Endothelial cell of umbilical vein (primary cell): Measurements from ENCODE around the gene CCR2. TPM values are rescaled to one million over a fixed set of nuclear protein-coding genes. Genes with fewer than 3 reads are reported as not detected.

Experiments
- BruUV-seq: library from RNA; stranded (reverse); fragments of 400-500 nt; replicated peaks from 2 replicates; lab custom pipeline; 2021; lab: Mats Ljungman, UMichigan
- CTCF ChIA-PET: fragments of 300-600, 350-600 bp; sonication (Branson Sonifier 250); formaldehyde crosslinking; loops from one replicate; lab custom pipeline; 2021; ENCODE audit warnings: antibody characterized with exemption, inconsistent platforms; lab: Charles Lee
- POLR2A ChIA-PET: fragments of 300-600, 350-600 bp; sonication (Branson Sonifier 250); formaldehyde crosslinking; loops from one replicate; lab custom pipeline; 2021; ENCODE audit warnings: antibody characterized with exemption, inconsistent platforms; lab: Charles Lee
- DNase-seq: peaks from one replicate; pipeline ENCODE4 v3.0.0-alpha.2; 2011; ENCODE audit warnings: low read depth, low spot score
- FAIRE-seq: peaks from 2 replicates; lab custom pipeline; 2011; peaks lifted over from hg19 to GRCh38; lab: Jason Lieb, UNC
- H2AFZ ChIP-seq: 2 replicates; pipeline ENCODE4 v1.6.0; 2012; ENCODE audit warnings: low read depth, low read length, control low read depth, inconsistent platforms
- H3K27ac ChIP-seq: 2 replicates; pipeline ENCODE4 v1.5.1; 2011; ENCODE audit warnings: low read depth, mild to moderate bottlenecking, control low read depth, low read length, moderate library complexity; ENCODE audit not compliant: insufficient read depth
- H3K27me3 ChIP-seq, 2 experiments: 2 replicates each; pipeline versions ENCODE4 v1.6.0 to v1.6.1; 2011; ENCODE audit warnings: low read length in 2 of 2, mixed read lengths in 1 of 2; ENCODE audit not compliant: control insufficient read depth in 2 of 2, insufficient read depth in 2 of 2
- H3K36me3 ChIP-seq, 2 experiments: 2 replicates in 1 of 2; 3 replicates in 1 of 2; pipeline ENCODE4 v1.5.1; 2011; ENCODE audit warnings: low read length in 2 of 2, mild to moderate bottlenecking in 1 of 2, moderate library complexity in 1 of 2; ENCODE audit not compliant: control insufficient read depth in 2 of 2, insufficient read depth in 2 of 2; ENCODE audit errors: extremely low read depth in 1 of 2
- H3K4me1 ChIP-seq: 3 replicates; pipeline ENCODE4 v1.5.1; 2011; ENCODE audit warnings: mild to moderate bottlenecking, low read length; ENCODE audit not compliant: control insufficient read depth, insufficient read depth; ENCODE audit errors: extremely low read depth
- H3K4me2 ChIP-seq: 2 replicates; pipeline ENCODE4 v1.6.1; 2011; ENCODE audit warnings: low read length, control low read depth, mixed read lengths; ENCODE audit not compliant: insufficient read depth
- H3K4me3 ChIP-seq, 3 experiments: fragments of 200-600 bp in 1 of 3; sonication (generic), shearing (Covaris generic) in 1 of 3; replicated peaks in 1 of 3; 2 replicates each; pipeline ENCODE4 v1.5.1; 2011 to 2016; ENCODE audit warnings: control low read depth in 3 of 3, low read length in 3 of 3, mild to moderate bottlenecking in 2 of 3, inconsistent platforms in 1 of 3, low read depth in 1 of 3, moderate library complexity in 1 of 3; ENCODE audit not compliant: insufficient read depth in 1 of 3
- H3K79me2 ChIP-seq: 2 replicates; pipeline ENCODE4 v1.6.0; 2012; ENCODE audit warnings: low read length, inconsistent platforms; ENCODE audit not compliant: control insufficient read depth, insufficient read depth
- H3K9ac ChIP-seq: replicated peaks from 2 replicates; pipeline ENCODE3; 2011; ENCODE audit warnings: low read length, control low read depth; ENCODE audit not compliant: insufficient read depth; ENCODE audit errors: extremely low read depth
- H3K9me1 ChIP-seq: replicated peaks from 3 replicates; pipeline ENCODE4 v1.6.0; 2011; ENCODE audit warnings: mild to moderate bottlenecking, low read length; ENCODE audit not compliant: control insufficient read depth, insufficient read depth; ENCODE audit errors: extremely low read depth
- H3K9me3 ChIP-seq: replicated peaks from 2 replicates; pipeline ENCODE4 v1.5.1; 2012; ENCODE audit warnings: low read length, inconsistent platforms; ENCODE audit not compliant: control insufficient read depth, insufficient read depth
- H4K20me1 ChIP-seq: replicated peaks from 2 replicates; pipeline ENCODE3; 2011; ENCODE audit warnings: mild to moderate bottlenecking, low read length; ENCODE audit not compliant: control insufficient read depth, insufficient read depth; ENCODE audit errors: extremely low read depth
- MYC ChIP-seq: IDR thresholded peaks from one replicate; pipeline ENCODE4 v1.6.1; 2011; ENCODE audit warnings: mild to moderate bottlenecking, low read depth, low read length
- POLR2A ChIP-seq: IDR thresholded peaks from 2 replicates; pipeline ENCODE4 v1.6.1; 2012; ENCODE audit warnings: low read depth, mild to moderate bottlenecking, control low read depth, low read length
- POLR2AphosphoS5 ChIP-seq: IDR thresholded peaks from 2 replicates; pipeline ENCODE4 v1.6.1; 2012; ENCODE audit warnings: low read depth, mild to moderate bottlenecking, control low read depth, low read length, moderate library complexity; ENCODE audit not compliant: insufficient read depth
- dilution Hi-C: fragments of 300-500 bp; cut with MboI; formaldehyde crosslinking; loops from one replicate; pipeline ENCODE4 v1.15.0; 2019; ENCODE audit warnings: low sequenced_read_pairs; ENCODE audit not compliant: extremely low pct_ligation_motif_present
- intact Hi-C: fragments of 100-400 bp; cut with micrococcal nuclease; formaldehyde crosslinking; loops from one replicate; pipeline ENCODE4 v1.10.0; 2022
- polyA plus RNA-seq, 4 experiments: library from polyadenylated mRNA; depleted of rRNA in 3 of 4; stranded (reverse) in 3 of 4; unstranded in 1 of 4; fragments of >200 nt; gene quantifications; 2 replicates each; pipeline versions ENCODE4 v1.2.1 to v1.2.3, GENCODE V29; 2011 to 2012; ENCODE audit warnings: missing spikeins in 1 of 4
- total RNA-seq: library from RNA; stranded (reverse); gene quantifications from 2 replicates; pipeline ENCODE4 v1.2.3, GENCODE V29; 2021

CCR2 gene
- total and polyA plus RNA-seq, 2 donors (not counting 3 experiments of a cell fraction or from before 2014, with no cell fraction given) = not detected

DNA sequence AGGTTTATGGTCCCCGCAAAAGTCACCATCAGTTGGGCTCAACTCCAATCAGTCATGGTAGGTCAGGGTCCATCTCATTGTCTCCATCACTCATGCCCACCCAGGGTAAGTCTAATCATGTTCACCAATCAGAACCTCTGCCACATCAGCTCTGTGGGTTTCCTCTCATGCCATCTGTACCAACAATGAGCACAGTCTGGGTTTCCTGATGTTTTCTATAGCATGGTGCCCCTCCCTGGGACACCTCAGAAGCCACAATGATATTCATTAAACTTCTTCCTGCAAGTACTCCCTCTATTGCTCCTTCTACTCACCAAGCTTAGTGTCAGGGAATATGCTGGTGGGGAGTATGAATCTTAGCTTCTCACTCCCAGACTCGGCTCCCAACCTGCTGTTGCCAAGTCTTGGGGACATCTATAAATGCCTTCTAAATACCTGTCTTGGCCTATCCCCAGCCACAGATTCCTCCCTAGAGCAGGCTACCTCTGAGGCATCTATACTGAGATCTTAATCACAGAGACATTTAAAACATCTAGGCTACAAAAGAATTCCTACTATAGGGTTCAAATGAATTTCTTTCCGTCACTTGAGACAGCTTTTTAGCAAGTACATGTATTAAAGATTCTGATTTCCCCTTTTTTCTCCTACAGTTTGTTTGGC is 5.0 kb upstream of the CCR2 start:
- H3K27ac ChIP-seq = no peak overlapping the region
- H3K9me1 ChIP-seq = no peaks in the 10 kb centered on the region
- H3K36me3 ChIP-seq = no peaks in the 10 kb centered on the region
- H3K4me3 ChIP-seq = no peak overlapping the region
- DNase-seq = no peak
- no peaks in the 10 kb centered on the region for H3K9me3 ChIP-seq
- no peaks in the 10 kb centered on the region for H4K20me1 ChIP-seq
- POLR2A ChIA-PET = no interaction called here
- BruUV-seq = no TSS peak
- no peak for TF ChIP-seq POLR2AphosphoS5
- no peak for TF ChIP-seq MYC
- no peak for TF ChIP-seq POLR2A
- dilution Hi-C loops (no loop called here), intact Hi-C loops (no loop called here)
- peaks cover 6 to 8% of the 10 kb centered on the region in 2 experiments for H3K27me3 ChIP-seq
- H3K79me2 ChIP-seq = no peaks in the 10 kb centered on the region
- no peak overlapping the region for H3K9ac ChIP-seq
- no peak for FAIRE-seq
- H3K4me1 ChIP-seq = no peaks in the 10 kb centered on the region
- no peak overlapping the region for H2AFZ ChIP-seq
- H3K4me2 ChIP-seq = no peak overlapping the region
- CTCF ChIA-PET = interaction anchor here (1.2 kb wide), 1 partner anchor 78 kb away, joined by 3 read pairs; no protein-coding TSS in a partner anchor

DNA sequence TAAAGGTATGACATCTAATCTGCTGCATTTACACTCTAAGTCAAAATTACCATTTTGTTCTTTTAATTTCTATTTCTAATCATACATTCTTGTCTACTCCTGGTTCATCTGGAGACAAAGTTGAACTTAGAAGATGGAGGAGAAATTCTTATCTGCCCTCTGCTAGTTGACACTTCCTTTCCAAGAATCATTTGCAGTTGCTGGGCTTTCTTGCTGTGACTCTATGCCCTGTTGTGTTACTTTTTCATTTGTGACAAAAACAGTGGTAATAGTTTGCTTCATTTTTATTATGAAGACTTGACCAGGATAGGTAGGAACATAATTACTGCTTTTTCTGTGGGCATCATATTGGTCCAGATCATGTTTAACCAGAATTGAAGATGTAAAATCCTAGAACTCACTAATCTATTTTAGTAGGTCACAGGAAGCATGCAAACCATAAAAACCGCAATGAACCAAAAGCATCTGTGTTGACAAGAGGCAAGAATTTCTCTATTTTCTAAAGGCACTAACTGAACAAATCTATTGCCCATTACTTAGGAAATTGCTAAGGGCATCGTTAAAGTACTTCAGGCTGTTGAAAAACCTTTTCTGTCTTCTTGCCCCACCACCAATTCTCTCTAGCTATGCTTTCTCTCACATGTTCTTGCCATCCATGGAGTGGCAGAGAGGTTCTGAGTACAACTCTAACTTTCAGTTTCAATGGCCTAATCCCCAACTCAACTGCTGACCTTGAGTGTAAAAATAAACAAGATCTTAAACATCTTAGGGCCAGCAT is 4.2 kb upstream of the CCR2 start:
- intact Hi-C loops = no loop called here
- POLR2A ChIA-PET = no interaction called here

More for the DNA sequence above, 4.2 kb upstream of the CCR2 start:
- Histone ChIP-seq H3K79me2 (no peaks in the 10 kb centered on the region), H3K9me3 (no peaks in the 10 kb centered on the region), H3K4me1 (no peaks in the 10 kb centered on the region), H3K4me2 (no peak overlapping the region), H3K27ac (no peak overlapping the region), H3K9me1 (no peaks in the 10 kb centered on the region), H3K4me3 (no peak overlapping the region), H2AFZ (no peak overlapping the region), H3K36me3 (no peaks in the 10 kb centered on the region), H3K9ac (no peak overlapping the region), H4K20me1 (no peaks in the 10 kb centered on the region), H3K27me3 (peaks cover 4 to 8% of the 10 kb centered on the region in 2 experiments)
- CTCF ChIA-PET = interaction anchor here (1.2 kb wide), 1 partner anchor 78 kb away, joined by 3 read pairs; no protein-coding TSS in a partner anchor
- no TSS peak for BruUV-seq
- FAIRE-seq (no peak), DNase-seq (no peak)
- dilution Hi-C loops = no loop called here
- no peak for TF ChIP-seq POLR2A
